Mesothelial cell of epicardium (in vitro differentiated cells): ENCODE results near the gene ACOT7. TPM values are rescaled to one million over a fixed set of nuclear protein-coding genes. Genes with fewer than 3 reads are reported as not detected.
A peak's percentile ranks its signal among the peaks of the same experiment; 100 is the strongest.
"Not testable (repeated sequence)": the region's sequence is repeated elsewhere in the genome, so short reads cannot be mapped to it uniquely, and the experiment has no call there.

Experiments used
- DNase-seq, 2 experiments: peaks; one replicate each; pipeline ENCODE4 v3.0.0; 2021; ENCODE audit warnings: low spot score in 2 of 2; ENCODE audit not compliant: unreplicated experiment in 2 of 2
- H3K27ac Mint-ChIP-seq: 2 replicates; pipeline ENCODE4 v1.8.0; 2021; ENCODE audit warnings: mixed read lengths
- H3K27me3 Mint-ChIP-seq: 2 replicates; pipeline ENCODE4 v1.8.0; 2021; ENCODE audit warnings: low read depth, mixed read lengths
- H3K36me3 Mint-ChIP-seq: 2 replicates; pipeline ENCODE4 v1.8.0; 2021; ENCODE audit warnings: mixed read lengths
- H3K4me1 Mint-ChIP-seq: 2 replicates; pipeline ENCODE4 v1.8.0; 2021; ENCODE audit warnings: mixed read lengths
- H3K4me3 Mint-ChIP-seq: 2 replicates; pipeline ENCODE4 v1.8.0; 2021; ENCODE audit warnings: mild to moderate bottlenecking, moderate library complexity, mixed read lengths
- H3K9me3 Mint-ChIP-seq: 2 replicates; pipeline ENCODE4 v1.8.0; 2021; ENCODE audit warnings: mixed read lengths
- CTCF ChIP-seq: fragments of 200-600 bp; sonication (generic); IDR thresholded peaks from one replicate; pipeline ENCODE4 v1.5.0; 2021; ENCODE audit warnings: antibody characterized with exemption; ENCODE audit not compliant: unreplicated experiment
- total RNA-seq: library from RNA; stranded (reverse); gene quantifications from 3 replicates; pipeline ENCODE4 v1.2.1, GENCODE V29; 2021

Gene ACOT7
- total RNA-seq, 1 donor from 2014 or later, result 20.3 TPM

- Mint-ChIP-seq H3K27ac (peak overlapping the region; percentile 69), H3K4me1 (peaks cover 3% of the 10 kb centered on the region), H3K36me3 (peaks cover 29% of the 10 kb centered on the region)
These were observed 167.9 kb downstream of the ACOT7 start for GRCh38 chr1:6225651-6226050.

GRCh38 chr1:6224718-6225117 is 168.8 kb downstream of the ACOT7 start:
- no peak for DNase-seq
- peaks cover 10% of the 10 kb centered on the region for H3K4me1 Mint-ChIP-seq
- H3K9me3 Mint-ChIP-seq, result no peaks in the 10 kb centered on the region
- H3K27ac Mint-ChIP-seq, result no peak overlapping the region
- peaks cover 34% of the 10 kb centered on the region for H3K36me3 Mint-ChIP-seq
- no peak for TF ChIP-seq CTCF
- H3K27me3 Mint-ChIP-seq, result no peaks in the 10 kb centered on the region
- H3K4me3 Mint-ChIP-seq, result no peak overlapping the region

More at GRCh38 chr1:6225651-6226050, 167.9 kb downstream of the ACOT7 start:
- Mint-ChIP-seq H3K9me3 (no peaks in the 10 kb centered on the region), H3K4me3 (no peak overlapping the region), H3K27me3 (no peaks in the 10 kb centered on the region)
- no peak for TF ChIP-seq CTCF
- DNase-seq, result no peak

- no peak for DNase-seq
- peaks cover 36% of the 10 kb centered on the region for H3K36me3 Mint-ChIP-seq
- H3K4me3 Mint-ChIP-seq, result no peak overlapping the region
- H3K9me3 Mint-ChIP-seq, result no peaks in the 10 kb centered on the region
- TF ChIP-seq CTCF, result no peak
- no peaks in the 10 kb centered on the region for H3K27me3 Mint-ChIP-seq
- H3K27ac Mint-ChIP-seq, result no peak overlapping the region
- peaks cover 10% of the 10 kb centered on the region for H3K4me1 Mint-ChIP-seq
These were observed 169.9 kb downstream of the ACOT7 start for GRCh38 chr1:6223617-6224016.

- Mint-ChIP-seq H3K27me3 (no peaks in the 10 kb centered on the region), H3K9me3 (no peaks in the 10 kb centered on the region), H3K4me1 (peaks cover 10% of the 10 kb centered on the region), H3K36me3 (peaks cover 37% of the 10 kb centered on the region), H3K27ac (no peak overlapping the region), H3K4me3 (no peak overlapping the region)
- no peak for DNase-seq
- TF ChIP-seq CTCF, result no peak
These were observed 170.9 kb downstream of the ACOT7 start for GRCh38 chr1:6222636-6223035.

- H3K27me3 Mint-ChIP-seq, result no peaks in the 10 kb centered on the region
- H3K27ac Mint-ChIP-seq, result peak overlapping the region; percentile 51
- peaks cover 10% of the 10 kb centered on the region for H3K4me1 Mint-ChIP-seq
- H3K4me3 Mint-ChIP-seq, result no peak overlapping the region
- H3K36me3 Mint-ChIP-seq, result peaks cover 38% of the 10 kb centered on the region
- no peak for TF ChIP-seq CTCF
- no peak for DNase-seq
- no peaks in the 10 kb centered on the region for H3K9me3 Mint-ChIP-seq
These were observed 172.3 kb downstream of the ACOT7 start for GRCh38 chr1:6221210-6221784.

- DNase-seq, result no peak
- Mint-ChIP-seq H3K27ac (peak overlapping the region; percentile 80), H3K36me3 (peaks cover 39% of the 10 kb centered on the region), H3K9me3 (no peaks in the 10 kb centered on the region), H3K4me1 (peaks cover 10% of the 10 kb centered on the region), H3K4me3 (no peak overlapping the region), H3K27me3 (no peaks in the 10 kb centered on the region)
- no peak for TF ChIP-seq CTCF
These were observed 173.3 kb downstream of the ACOT7 start for GRCh38 chr1:6220236-6220635.

- not testable (repeated sequence) for DNase-seq, H3K4me1 Mint-ChIP-seq, H3K27ac Mint-ChIP-seq, H3K9me3 Mint-ChIP-seq, H3K4me3 Mint-ChIP-seq, H3K27me3 Mint-ChIP-seq
- H3K36me3 Mint-ChIP-seq, result peaks cover 39% of the 10 kb centered on the region
These were observed 173.9 kb downstream of the ACOT7 start for GRCh38 chr1:6219641-6220040.
